ENCODE measurements around the gene PLAC1.

The PLAC1 gene, protein sequence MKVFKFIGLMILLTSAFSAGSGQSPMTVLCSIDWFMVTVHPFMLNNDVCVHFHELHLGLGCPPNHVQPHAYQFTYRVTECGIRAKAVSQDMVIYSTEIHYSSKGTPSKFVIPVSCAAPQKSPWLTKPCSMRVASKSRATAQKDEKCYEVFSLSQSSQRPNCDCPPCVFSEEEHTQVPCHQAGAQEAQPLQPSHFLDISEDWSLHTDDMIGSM

GRCh38 chrX:134658002-134658759 is at the start of gene PLAC1:
Gene PLAC1, minus strand, starts transcription at chrX:134658471. Its CDS starts 91,789 bp downstream, at chrX:134566682.
- H3K9me3 Mint-ChIP-seq = no peaks in the 10 kb centered on the region
- H3K27ac Mint-ChIP-seq = no peak within 1 kb of the TSS
- H3K4me1 Mint-ChIP-seq (ENCODE audit: low read depth) = peaks cover 5% of the 10 kb centered on the region
- peaks cover 3% of the 10 kb centered on the region for H3K27me3 Mint-ChIP-seq (ENCODE audit: low read depth)
- no peak for DNase-seq (ENCODE audit: low spot score)
- no peak within 1 kb of the TSS for H3K4me3 Mint-ChIP-seq
- H3K36me3 Mint-ChIP-seq (ENCODE audit: low read depth) = no peaks in the 10 kb centered on the region

- DNase-seq (ENCODE audit: low spot score) = no peak
- Mint-ChIP-seq H3K27ac (no peak overlapping the region), H3K9me3 (no peaks in the 10 kb centered on the region), H3K4me3 (no peak overlapping the region), H3K36me3 (ENCODE audit: low read depth) (no peaks in the 10 kb centered on the region), H3K4me1 (ENCODE audit: low read depth) (no peaks in the 10 kb centered on the region), H3K27me3 (ENCODE audit: low read depth) (peaks cover 14% of the 10 kb centered on the region)
Measured at GRCh38 chrX:134706138-134706537, 47.9 kb upstream of the PLAC1 start.

DNA sequence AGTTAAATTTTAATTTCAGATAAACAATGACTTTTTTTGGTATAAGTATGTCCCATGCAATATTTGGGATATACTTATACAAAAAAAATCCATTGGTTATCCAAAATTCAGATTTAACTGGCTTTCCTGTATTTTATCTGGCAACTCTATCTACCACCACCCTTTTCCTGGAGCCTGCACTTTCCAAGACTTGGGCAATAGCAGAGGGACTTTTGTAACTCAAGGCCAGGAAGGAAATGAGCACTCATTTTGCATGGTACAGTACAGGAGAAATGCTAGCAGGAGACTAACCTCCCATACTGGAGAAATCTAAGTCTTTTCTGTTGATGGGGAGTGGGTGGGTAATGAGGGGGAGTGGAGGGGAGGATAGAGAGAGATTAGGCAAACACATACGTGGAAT is 37.7 kb upstream of the PLAC1 start:
- Mint-ChIP-seq H3K9me3 (no peaks in the 10 kb centered on the region), H3K4me3 (no peak overlapping the region)

DNA sequence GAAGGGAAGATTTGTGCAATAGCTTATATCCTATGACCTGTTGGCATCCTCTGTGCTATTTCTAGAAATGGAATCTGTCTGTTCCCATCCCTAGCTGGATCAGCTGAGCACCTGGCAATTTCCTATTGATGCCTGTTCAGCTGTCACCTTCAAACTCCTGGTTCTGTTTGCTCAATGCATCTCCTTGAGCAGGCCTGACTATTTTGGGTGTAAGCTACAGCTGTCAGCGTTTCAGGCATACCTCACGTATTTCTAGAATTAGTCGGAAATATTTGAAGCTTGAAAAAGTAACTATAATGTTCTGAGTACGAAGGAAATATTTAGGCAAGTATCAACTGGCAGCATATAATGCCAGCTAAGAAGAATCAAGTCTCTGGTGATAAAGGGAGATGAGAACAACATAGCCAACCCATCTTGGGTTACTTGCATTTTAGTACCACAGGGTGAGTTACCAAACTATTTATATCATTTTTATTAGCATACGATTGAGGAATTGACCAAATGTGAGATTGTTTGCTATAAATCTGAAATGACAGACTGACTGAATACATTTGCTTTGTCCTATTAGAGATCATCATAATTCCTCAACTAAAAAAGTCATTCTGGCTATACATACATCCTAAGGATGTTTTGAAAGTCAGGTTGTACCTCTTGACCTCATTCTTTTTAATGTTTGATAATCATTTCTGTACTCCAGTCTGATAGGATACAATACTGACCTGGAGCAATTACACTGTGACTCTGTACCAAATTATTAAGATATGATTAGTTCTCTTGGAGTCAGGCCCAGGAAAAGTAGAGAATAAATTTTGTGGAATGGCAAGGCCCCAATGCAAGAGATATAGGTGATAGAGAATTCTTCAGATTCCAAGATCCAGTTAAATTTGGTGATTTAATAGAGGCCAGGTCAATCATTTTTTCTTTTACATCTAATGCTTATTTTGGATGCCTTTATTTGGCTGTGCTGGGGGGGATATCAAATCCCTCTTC is 36.4 kb upstream of the PLAC1 start:
- no peak for DNase-seq (ENCODE audit: low spot score)
- Mint-ChIP-seq H3K27me3 (ENCODE audit: low read depth) (no peaks in the 10 kb centered on the region), H3K27ac (no peak overlapping the region), H3K36me3 (ENCODE audit: low read depth) (no peaks in the 10 kb centered on the region), H3K9me3 (no peaks in the 10 kb centered on the region), H3K4me1 (ENCODE audit: low read depth) (no peaks in the 10 kb centered on the region), H3K4me3 (no peak overlapping the region)

More for the DNA sequence above, 37.7 kb upstream of the PLAC1 start:
- DNase-seq (ENCODE audit: low spot score) = no peak
- Mint-ChIP-seq H3K36me3 (ENCODE audit: low read depth) (no peaks in the 10 kb centered on the region), H3K27ac (no peak overlapping the region), H3K4me1 (ENCODE audit: low read depth) (no peaks in the 10 kb centered on the region), H3K27me3 (ENCODE audit: low read depth) (no peaks in the 10 kb centered on the region)

GRCh38 chrX:134693644-134694043 is 35.4 kb upstream of the PLAC1 start:
- H3K9me3 Mint-ChIP-seq = no peaks in the 10 kb centered on the region
- H3K36me3 Mint-ChIP-seq (ENCODE audit: low read depth) = no peaks in the 10 kb centered on the region
- no peaks in the 10 kb centered on the region for H3K4me1 Mint-ChIP-seq (ENCODE audit: low read depth)
- DNase-seq (ENCODE audit: low spot score) = no peak
- H3K4me3 Mint-ChIP-seq = no peak overlapping the region
- H3K27me3 Mint-ChIP-seq (ENCODE audit: low read depth) = no peaks in the 10 kb centered on the region
- H3K27ac Mint-ChIP-seq = no peak overlapping the region

- no peaks in the 10 kb centered on the region for H3K27me3 Mint-ChIP-seq (ENCODE audit: low read depth)
- H3K4me1 Mint-ChIP-seq (ENCODE audit: low read depth) = no peaks in the 10 kb centered on the region
- H3K36me3 Mint-ChIP-seq (ENCODE audit: low read depth) = no peaks in the 10 kb centered on the region
- DNase-seq (ENCODE audit: low spot score) = no peak
- no peak overlapping the region for H3K27ac Mint-ChIP-seq
- H3K9me3 Mint-ChIP-seq = no peaks in the 10 kb centered on the region
- H3K4me3 Mint-ChIP-seq = no peak overlapping the region
Measured at GRCh38 chrX:134692990-134693389, 34.7 kb upstream of the PLAC1 start.

- Mint-ChIP-seq H3K4me1 (ENCODE audit: low read depth) (no peaks in the 10 kb centered on the region), H3K27me3 (ENCODE audit: low read depth) (no peaks in the 10 kb centered on the region), H3K9me3 (no peaks in the 10 kb centered on the region), H3K4me3 (no peak overlapping the region), H3K36me3 (ENCODE audit: low read depth) (no peaks in the 10 kb centered on the region), H3K27ac (no peak overlapping the region)
- no peak for DNase-seq (ENCODE audit: low spot score)
Measured at GRCh38 chrX:134692233-134692632, 34.0 kb upstream of the PLAC1 start.

DNA sequence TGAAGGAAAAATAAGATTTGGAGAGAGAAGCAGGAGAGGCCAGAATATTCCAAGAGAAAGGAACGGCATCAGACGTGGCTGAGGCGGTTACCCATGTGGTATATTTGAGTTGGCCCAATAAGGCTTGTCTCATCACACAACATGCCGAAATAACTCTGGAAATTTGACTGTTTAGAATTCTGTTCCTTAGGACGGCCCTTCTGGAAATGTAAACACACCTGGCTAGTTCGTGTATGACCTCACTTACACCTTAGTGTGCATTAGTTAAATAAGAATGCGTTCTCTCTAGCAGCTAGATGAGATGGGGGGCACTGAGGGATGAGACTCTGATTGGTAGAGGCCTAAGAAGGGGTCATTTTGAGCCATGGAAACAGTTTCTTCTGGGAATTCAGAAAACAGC is 33.2 kb upstream of the PLAC1 start:
- Mint-ChIP-seq H3K4me1 (ENCODE audit: low read depth) (no peaks in the 10 kb centered on the region), H3K27me3 (ENCODE audit: low read depth) (no peaks in the 10 kb centered on the region), H3K4me3 (no peak overlapping the region), H3K36me3 (ENCODE audit: low read depth) (no peaks in the 10 kb centered on the region), H3K27ac (no peak overlapping the region), H3K9me3 (no peaks in the 10 kb centered on the region)
- no peak for DNase-seq (ENCODE audit: low spot score)

GRCh38 chrX:134688839-134689238 is 30.6 kb upstream of the PLAC1 start:
- H3K27me3 Mint-ChIP-seq (ENCODE audit: low read depth) = no peaks in the 10 kb centered on the region
- H3K27ac Mint-ChIP-seq = no peak overlapping the region
- no peaks in the 10 kb centered on the region for H3K36me3 Mint-ChIP-seq (ENCODE audit: low read depth)
- no peaks in the 10 kb centered on the region for H3K4me1 Mint-ChIP-seq (ENCODE audit: low read depth)
- no peaks in the 10 kb centered on the region for H3K9me3 Mint-ChIP-seq
- no peak for DNase-seq (ENCODE audit: low spot score)
- no peak overlapping the region for H3K4me3 Mint-ChIP-seq

DNA sequence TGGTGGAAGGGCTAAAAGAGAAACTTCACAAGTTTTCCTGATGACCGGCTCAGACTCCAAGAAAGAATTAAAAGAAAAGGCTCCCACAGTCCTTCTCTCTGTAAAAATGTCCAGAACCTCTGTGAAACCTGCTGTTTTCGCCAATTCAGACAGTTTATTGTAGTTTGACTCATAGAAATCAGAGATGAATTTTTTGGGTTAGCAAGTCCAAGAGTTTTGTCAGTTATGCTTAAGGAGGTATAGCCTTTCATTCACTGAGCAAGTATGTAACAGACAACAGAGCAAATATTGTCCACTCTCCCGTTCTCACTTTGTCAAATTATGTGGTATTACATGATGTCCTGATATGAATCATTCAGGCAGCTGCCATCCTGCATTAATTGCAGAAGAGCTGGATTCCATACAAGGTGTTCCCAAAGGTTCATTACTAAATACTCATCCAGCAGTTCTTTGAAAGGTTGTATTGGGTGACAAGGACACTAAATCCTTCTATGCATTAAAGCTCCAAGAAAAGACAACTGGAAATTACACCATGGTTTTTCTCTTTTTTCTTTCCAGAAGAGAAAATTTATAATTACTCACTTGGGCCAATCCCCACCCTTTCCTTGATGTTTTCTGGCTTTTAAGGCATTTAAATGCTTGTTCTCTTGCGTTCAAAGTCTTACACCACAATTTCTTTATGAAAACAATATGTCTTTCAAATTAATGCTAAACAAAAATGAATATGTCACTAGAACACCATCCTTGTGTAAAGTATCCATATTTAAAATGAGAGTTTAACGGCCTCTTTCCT is 30.0 kb upstream of the PLAC1 start:
- Mint-ChIP-seq H3K27ac (no peak overlapping the region), H3K4me1 (ENCODE audit: low read depth) (no peaks in the 10 kb centered on the region), H3K9me3 (no peaks in the 10 kb centered on the region), H3K4me3 (no peak overlapping the region), H3K27me3 (ENCODE audit: low read depth) (no peaks in the 10 kb centered on the region), H3K36me3 (ENCODE audit: low read depth) (no peaks in the 10 kb centered on the region)
- no peak for DNase-seq (ENCODE audit: low spot score)

- H3K4me1 Mint-ChIP-seq (ENCODE audit: low read depth) = no peaks in the 10 kb centered on the region
- H3K27me3 Mint-ChIP-seq (ENCODE audit: low read depth) = no peaks in the 10 kb centered on the region
- no peak for DNase-seq (ENCODE audit: low spot score)
- no peak overlapping the region for H3K4me3 Mint-ChIP-seq
- H3K27ac Mint-ChIP-seq = no peak overlapping the region
- no peaks in the 10 kb centered on the region for H3K9me3 Mint-ChIP-seq
- H3K36me3 Mint-ChIP-seq (ENCODE audit: low read depth) = no peaks in the 10 kb centered on the region
Measured at GRCh38 chrX:134685668-134686067, 27.4 kb upstream of the PLAC1 start.

GRCh38 chrX:134684956-134685355 is 26.7 kb upstream of the PLAC1 start:
- no peaks in the 10 kb centered on the region for H3K27me3 Mint-ChIP-seq (ENCODE audit: low read depth)
- H3K36me3 Mint-ChIP-seq (ENCODE audit: low read depth) = no peaks in the 10 kb centered on the region
- H3K27ac Mint-ChIP-seq = no peak overlapping the region

DNA sequence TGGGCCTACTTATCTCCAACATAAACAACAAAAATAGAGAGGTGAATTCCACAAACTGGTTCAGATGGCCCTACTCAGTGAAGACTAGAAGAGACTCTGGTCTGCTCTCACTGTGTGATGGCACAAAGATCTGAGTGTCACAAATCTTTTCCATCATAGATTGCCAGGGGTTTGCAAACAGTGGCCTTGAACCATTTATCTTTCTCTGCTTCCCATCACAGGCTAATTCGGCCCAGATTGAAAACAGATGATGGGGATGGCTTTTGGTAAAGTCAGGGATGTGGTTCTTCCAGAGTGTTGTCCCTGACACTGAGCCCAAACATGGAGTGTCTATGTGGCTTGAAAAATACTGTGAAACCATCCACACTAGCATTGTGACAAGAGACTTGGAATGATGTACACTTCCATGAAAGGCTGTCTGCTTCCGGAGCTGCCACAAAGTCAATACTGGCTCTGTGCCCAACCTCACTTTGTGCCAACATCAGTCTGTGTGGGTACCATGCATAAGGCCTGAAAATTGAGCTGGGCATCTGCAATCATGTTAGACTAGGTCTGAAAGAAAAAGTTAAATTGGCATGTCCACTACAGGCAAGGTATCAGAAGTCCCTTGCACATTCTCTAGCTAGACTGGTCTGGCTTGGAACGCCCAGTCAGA is 25.2 kb upstream of the PLAC1 start:
- no peak overlapping the region for H3K27ac Mint-ChIP-seq
- DNase-seq (ENCODE audit: low spot score) = no peak
- H3K4me1 Mint-ChIP-seq (ENCODE audit: low read depth) = no peaks in the 10 kb centered on the region
- H3K9me3 Mint-ChIP-seq = no peaks in the 10 kb centered on the region
- no peak overlapping the region for H3K4me3 Mint-ChIP-seq
- no peaks in the 10 kb centered on the region for H3K36me3 Mint-ChIP-seq (ENCODE audit: low read depth)
- no peaks in the 10 kb centered on the region for H3K27me3 Mint-ChIP-seq (ENCODE audit: low read depth)

More at GRCh38 chrX:134684956-134685355, 26.7 kb upstream of the PLAC1 start:
- no peaks in the 10 kb centered on the region for H3K4me1 Mint-ChIP-seq (ENCODE audit: low read depth)
- no peaks in the 10 kb centered on the region for H3K9me3 Mint-ChIP-seq
- no peak overlapping the region for H3K4me3 Mint-ChIP-seq
- DNase-seq (ENCODE audit: low spot score) = no peak
